ENCODE measurements around the gene RBP3.

RBP3 gene

DNA sequence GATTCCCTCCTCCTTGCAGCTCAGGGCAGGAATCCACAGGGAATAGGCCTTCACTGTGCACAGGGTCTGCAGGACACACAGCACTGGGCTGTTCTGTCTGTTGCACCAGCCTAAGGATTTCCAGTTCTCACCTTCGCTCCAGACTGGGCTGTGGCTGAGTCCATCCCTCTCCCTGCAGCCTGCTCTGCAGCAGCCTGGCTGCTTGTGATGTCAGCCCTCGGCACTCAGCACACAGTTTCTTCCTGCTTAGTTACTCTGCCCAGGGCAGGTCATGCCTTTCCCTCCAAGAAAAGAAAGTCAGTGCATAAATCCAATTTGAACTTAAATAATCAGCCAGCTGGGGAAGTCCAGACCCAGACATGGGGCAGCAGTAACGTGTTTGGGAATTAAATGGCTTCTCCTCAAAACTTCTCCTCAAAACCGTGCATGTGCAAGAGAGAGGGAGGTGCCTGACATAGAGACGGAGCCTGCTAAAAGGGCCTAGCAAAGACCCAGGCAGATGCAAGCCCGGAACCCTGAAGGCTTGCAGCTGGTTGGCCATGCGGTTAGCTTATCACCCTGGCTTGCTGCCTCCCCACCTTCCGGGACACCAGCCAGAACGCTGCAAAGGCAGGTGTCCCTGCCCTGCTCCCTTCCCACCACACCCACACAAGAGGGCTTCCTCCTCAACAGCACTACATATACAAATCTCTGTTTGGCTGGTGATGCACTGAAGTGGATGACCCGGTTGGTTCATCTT is 36.8 kb upstream of the RBP3 start:
- peak; percentile 11 to 57 for DNase-seq (ENCODE audit: low read depth in 1 of 2, low spot score in 1 of 2)
- Histone ChIP-seq H3K27ac (replicated peaks) (no peak overlapping the region), H3K4me3 (replicated peaks; ENCODE audit: insufficient read depth, low read length) (no peak overlapping the region), H3K27me3 (ENCODE audit: insufficient read depth, poor library complexity, severe bottlenecking) (peaks cover 4% of the 10 kb centered on the region)
- TF ChIP-seq, protein P1, sequence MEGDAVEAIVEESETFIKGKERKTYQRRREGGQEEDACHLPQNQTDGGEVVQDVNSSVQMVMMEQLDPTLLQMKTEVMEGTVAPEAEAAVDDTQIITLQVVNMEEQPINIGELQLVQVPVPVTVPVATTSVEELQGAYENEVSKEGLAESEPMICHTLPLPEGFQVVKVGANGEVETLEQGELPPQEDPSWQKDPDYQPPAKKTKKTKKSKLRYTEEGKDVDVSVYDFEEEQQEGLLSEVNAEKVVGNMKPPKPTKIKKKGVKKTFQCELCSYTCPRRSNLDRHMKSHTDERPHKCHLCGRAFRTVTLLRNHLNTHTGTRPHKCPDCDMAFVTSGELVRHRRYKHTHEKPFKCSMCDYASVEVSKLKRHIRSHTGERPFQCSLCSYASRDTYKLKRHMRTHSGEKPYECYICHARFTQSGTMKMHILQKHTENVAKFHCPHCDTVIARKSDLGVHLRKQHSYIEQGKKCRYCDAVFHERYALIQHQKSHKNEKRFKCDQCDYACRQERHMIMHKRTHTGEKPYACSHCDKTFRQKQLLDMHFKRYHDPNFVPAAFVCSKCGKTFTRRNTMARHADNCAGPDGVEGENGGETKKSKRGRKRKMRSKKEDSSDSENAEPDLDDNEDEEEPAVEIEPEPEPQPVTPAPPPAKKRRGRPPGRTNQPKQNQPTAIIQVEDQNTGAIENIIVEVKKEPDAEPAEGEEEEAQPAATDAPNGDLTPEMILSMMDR (IDR thresholded peaks at IDR 0.05; ENCODE audit: insufficient read depth, low read length) = no peak
- TF ChIP-seq POLR2AphosphoS5 (IDR thresholded peaks at IDR 0.05; ENCODE audit: low read depth) = peak; percentile 65; the same call in 1 of the 2 replicates

DNA sequence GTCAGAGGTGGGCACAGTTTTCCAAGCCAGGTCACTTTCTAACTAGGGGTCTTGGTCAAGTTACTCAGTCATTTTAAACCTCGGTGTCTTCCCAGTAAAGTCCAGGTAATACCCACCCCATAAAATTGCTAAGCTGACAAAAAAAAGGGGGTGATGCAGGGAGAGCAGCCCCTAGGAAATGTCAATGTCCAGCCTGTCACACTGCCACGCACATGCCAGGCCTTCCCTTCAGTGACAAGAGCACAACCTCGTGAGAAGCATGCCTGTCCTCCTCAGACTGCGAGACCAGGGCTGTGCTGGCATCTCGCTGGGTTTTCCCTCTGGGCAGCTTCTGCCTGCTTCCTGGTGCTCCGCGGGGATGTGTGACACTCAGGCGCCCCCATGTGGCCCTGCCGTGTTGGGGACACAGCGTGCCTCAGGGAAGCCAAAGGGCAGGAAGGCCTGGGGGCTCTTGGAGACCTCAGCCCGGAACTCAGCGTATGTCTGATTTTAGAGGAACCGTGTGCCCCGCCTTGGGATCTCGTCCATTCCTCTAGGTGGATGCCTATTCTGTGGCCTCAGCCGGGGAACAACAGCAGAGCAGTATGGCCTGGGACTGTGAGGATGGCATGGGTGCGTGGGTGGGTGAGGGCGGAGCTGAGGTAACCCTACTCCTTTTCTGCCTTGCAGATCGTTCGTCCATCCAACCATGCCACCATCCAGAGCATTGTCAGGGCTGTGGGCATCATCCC is 36.1 kb upstream of the RBP3 start:
- no peak overlapping the region for H3K27ac ChIP-seq (replicated peaks)
- H3K4me3 ChIP-seq (replicated peaks; ENCODE audit: insufficient read depth, low read length) = no peak overlapping the region
- TF ChIP-seq, protein P1 (IDR thresholded peaks at IDR 0.05; ENCODE audit: insufficient read depth, low read length) = peak; percentile 77
- no peak for TF ChIP-seq GABPA (IDR thresholded peaks at IDR 0.05; ENCODE audit: low read depth)
- peaks cover 4% of the 10 kb centered on the region for H3K27me3 ChIP-seq (ENCODE audit: insufficient read depth, poor library complexity, severe bottlenecking)
- peak; percentile 43 to 80 for DNase-seq (ENCODE audit: low read depth in 1 of 2, low spot score in 1 of 2)

DNA sequence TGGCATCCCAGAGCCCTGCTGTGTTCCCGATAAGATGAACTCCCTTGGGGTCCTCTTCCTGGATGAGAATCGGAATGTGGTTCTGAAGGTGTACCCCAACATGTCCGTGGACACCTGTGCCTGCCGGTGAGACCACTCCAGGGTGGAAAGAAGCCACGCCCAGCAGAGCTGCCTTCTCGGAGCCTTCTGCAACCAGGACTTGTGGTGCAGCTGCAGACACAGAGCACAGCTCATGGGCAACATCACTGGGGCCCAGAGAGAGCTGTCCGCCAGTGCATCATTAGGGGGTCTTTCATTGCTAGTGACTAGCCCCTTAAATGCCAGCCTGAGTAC is 35.5 kb upstream of the RBP3 start:
- Histone ChIP-seq H3K27me3 (ENCODE audit: insufficient read depth, poor library complexity, severe bottlenecking) (peaks cover 4% of the 10 kb centered on the region), H3K27ac (replicated peaks) (no peak overlapping the region)
- TF ChIP-seq GABPA (IDR thresholded peaks at IDR 0.05; ENCODE audit: low read depth) (no peak), SPI1 (IDR thresholded peaks at IDR 0.05; ENCODE audit: borderline replicate concordance, low read depth) (no peak), POLR2AphosphoS5 (IDR thresholded peaks at IDR 0.05; ENCODE audit: low read depth) (no peak)
- TF ChIP-seq, protein P2, sequence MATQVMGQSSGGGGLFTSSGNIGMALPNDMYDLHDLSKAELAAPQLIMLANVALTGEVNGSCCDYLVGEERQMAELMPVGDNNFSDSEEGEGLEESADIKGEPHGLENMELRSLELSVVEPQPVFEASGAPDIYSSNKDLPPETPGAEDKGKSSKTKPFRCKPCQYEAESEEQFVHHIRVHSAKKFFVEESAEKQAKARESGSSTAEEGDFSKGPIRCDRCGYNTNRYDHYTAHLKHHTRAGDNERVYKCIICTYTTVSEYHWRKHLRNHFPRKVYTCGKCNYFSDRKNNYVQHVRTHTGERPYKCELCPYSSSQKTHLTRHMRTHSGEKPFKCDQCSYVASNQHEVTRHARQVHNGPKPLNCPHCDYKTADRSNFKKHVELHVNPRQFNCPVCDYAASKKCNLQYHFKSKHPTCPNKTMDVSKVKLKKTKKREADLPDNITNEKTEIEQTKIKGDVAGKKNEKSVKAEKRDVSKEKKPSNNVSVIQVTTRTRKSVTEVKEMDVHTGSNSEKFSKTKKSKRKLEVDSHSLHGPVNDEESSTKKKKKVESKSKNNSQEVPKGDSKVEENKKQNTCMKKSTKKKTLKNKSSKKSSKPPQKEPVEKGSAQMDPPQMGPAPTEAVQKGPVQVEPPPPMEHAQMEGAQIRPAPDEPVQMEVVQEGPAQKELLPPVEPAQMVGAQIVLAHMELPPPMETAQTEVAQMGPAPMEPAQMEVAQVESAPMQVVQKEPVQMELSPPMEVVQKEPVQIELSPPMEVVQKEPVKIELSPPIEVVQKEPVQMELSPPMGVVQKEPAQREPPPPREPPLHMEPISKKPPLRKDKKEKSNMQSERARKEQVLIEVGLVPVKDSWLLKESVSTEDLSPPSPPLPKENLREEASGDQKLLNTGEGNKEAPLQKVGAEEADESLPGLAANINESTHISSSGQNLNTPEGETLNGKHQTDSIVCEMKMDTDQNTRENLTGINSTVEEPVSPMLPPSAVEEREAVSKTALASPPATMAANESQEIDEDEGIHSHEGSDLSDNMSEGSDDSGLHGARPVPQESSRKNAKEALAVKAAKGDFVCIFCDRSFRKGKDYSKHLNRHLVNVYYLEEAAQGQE (IDR thresholded peaks at IDR 0.05; ENCODE audit: insufficient replicate concordance, low read depth) = no peak
- TF ChIP-seq, protein P1 (IDR thresholded peaks at IDR 0.05; ENCODE audit: insufficient read depth, low read length) = no peak

DNA sequence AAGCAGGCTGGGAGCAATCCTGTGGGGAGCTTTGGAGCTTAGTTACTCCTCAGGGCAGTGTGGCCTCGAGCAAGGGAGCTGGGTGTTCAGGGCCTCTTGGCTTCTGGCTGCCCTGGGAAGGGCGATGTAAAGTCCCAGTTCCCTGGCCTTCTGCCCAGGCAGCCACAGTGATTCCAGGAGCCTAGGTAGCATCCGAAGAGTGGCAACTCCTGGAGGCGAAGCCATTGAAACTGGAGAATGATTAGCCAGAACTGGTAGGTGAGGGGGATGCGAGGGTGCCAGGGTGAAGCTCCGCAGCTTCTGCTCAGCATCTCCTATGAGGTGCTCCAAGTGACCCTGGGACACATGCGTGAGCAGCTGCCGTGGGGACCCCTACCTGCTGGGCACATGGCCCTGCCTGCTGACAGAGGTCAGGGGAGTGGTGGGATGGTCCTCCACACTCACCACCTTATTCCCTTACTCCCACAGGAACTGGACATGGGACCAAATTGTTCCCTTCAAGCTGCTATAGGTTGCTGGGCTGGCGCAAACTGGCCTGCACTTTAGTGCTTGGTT is 33.7 kb upstream of the RBP3 start:
- H3K27me3 ChIP-seq (ENCODE audit: insufficient read depth, poor library complexity, severe bottlenecking) = no peaks in the 10 kb centered on the region
- no peak overlapping the region for H3K27ac ChIP-seq (replicated peaks)
- no peak overlapping the region for H3K4me3 ChIP-seq (replicated peaks; ENCODE audit: insufficient read depth, low read length)
- TF ChIP-seq, protein P1 (IDR thresholded peaks at IDR 0.05; ENCODE audit: insufficient read depth, low read length) = no peak
- TF ChIP-seq, protein P2 (IDR thresholded peaks at IDR 0.05; ENCODE audit: insufficient replicate concordance, low read depth) = no peak
- TF ChIP-seq POLR2AphosphoS5 (IDR thresholded peaks at IDR 0.05; ENCODE audit: low read depth) = no peak
- TF ChIP-seq GABPA (IDR thresholded peaks at IDR 0.05; ENCODE audit: low read depth) = no peak
- TF ChIP-seq SPI1 (IDR thresholded peaks at IDR 0.05; ENCODE audit: borderline replicate concordance, low read depth) = no peak
- no peak for DNase-seq (ENCODE audit: low read depth in 1 of 2, low spot score in 1 of 2)

More for the DNA sequence above, 35.5 kb upstream of the RBP3 start:
- no peak overlapping the region for H3K4me3 ChIP-seq (replicated peaks; ENCODE audit: insufficient read depth, low read length)
- no peak for DNase-seq (ENCODE audit: low read depth in 1 of 2, low spot score in 1 of 2)
